ENCODE results near the gene DMAC1. TPM values are rescaled to one million over a fixed set of nuclear protein-coding genes. Genes with fewer than 3 reads are reported as not detected.

The DMAC1 gene
- total RNA-seq, 1 donor from 2014 or later = 15.8 TPM

DNA sequence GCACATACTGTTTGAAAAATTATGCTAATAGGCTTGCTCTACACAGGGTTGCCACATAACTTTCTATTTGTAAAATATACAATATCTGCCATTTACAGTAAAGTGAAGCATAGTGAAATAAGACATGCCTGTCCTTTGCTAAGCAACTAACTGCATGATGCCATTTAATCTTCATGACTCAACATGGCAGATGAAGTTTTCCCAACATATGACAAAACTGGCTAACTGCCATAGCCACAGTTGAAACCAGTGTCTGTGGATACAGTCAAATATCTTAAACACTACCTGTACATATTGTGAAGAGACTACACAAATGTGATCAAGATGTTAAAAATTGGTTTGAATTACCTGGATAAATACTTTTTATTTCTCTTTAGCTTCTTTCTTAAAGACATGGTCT lies 3.1 kb upstream of the DMAC1 start:
- no peak for TF ChIP-seq EZH2phosphoT487 (IDR thresholded peaks at IDR 0.05)
- TF ChIP-seq, protein P1, sequence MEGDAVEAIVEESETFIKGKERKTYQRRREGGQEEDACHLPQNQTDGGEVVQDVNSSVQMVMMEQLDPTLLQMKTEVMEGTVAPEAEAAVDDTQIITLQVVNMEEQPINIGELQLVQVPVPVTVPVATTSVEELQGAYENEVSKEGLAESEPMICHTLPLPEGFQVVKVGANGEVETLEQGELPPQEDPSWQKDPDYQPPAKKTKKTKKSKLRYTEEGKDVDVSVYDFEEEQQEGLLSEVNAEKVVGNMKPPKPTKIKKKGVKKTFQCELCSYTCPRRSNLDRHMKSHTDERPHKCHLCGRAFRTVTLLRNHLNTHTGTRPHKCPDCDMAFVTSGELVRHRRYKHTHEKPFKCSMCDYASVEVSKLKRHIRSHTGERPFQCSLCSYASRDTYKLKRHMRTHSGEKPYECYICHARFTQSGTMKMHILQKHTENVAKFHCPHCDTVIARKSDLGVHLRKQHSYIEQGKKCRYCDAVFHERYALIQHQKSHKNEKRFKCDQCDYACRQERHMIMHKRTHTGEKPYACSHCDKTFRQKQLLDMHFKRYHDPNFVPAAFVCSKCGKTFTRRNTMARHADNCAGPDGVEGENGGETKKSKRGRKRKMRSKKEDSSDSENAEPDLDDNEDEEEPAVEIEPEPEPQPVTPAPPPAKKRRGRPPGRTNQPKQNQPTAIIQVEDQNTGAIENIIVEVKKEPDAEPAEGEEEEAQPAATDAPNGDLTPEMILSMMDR (IDR thresholded peaks at IDR 0.05) = no peak
- TF ChIP-seq EZH2 (IDR thresholded peaks at IDR 0.05) = no peak
- peaks cover 12% of the 10 kb centered on the region for H3K27me3 ChIP-seq
- H3K79me2 ChIP-seq (ENCODE audit: low read depth) = peaks cover 17% of the 10 kb centered on the region
- H3K27ac ChIP-seq = no peak overlapping the region
- no peaks in the 10 kb centered on the region for H4K20me1 ChIP-seq (ENCODE audit: low read depth)
- H3F3A ChIP-seq (ENCODE audit: low read depth) = no peaks in the 10 kb centered on the region
- no peak overlapping the region for H3K9ac ChIP-seq
- Mint-ChIP-seq H3K27me3 (ENCODE audit: insufficient read depth, low read depth) (no peaks in the 10 kb centered on the region), H3K4me1 (peaks cover 9% of the 10 kb centered on the region), H3K27ac (no peak overlapping the region), H3K36me3 (peaks cover 3% of the 10 kb centered on the region), H3K4me3 (no peak overlapping the region), H3K9me3 (no peaks in the 10 kb centered on the region)
- DNase-seq (ENCODE audit: low spot score) = no peak
- peaks cover 5% of the 10 kb centered on the region for H3K4me1 ChIP-seq
- H3K4me2 ChIP-seq = no peak overlapping the region
- no peak overlapping the region for H2AFZ ChIP-seq (replicated peaks)
- no peak overlapping the region for H3K4me3 ChIP-seq
- H3K9me3 ChIP-seq (ENCODE audit: low read depth) = no peaks in the 10 kb centered on the region
- H3K36me3 ChIP-seq = no peaks in the 10 kb centered on the region

DNA sequence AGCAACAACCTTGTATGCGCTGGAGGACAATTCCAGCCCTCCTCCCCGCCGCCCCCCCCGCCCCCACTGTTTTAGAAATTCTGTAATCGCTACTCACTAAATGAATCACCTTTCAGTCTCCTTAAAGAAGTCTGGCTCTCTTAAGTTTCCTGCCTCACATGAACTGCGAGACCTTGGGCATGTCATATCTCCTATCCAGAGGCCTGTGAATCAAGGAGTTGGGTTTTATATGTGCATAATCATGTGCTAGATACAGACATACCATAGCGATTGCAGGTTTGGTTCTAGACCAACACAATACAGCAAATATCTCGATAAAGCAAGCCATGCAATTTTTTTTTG lies 337 bp upstream of the DMAC1 start:
- no peaks in the 10 kb centered on the region for H3K9me3 Mint-ChIP-seq
- H3K27me3 Mint-ChIP-seq (ENCODE audit: insufficient read depth, low read depth) = no peaks in the 10 kb centered on the region
- Histone ChIP-seq H3K27ac (no peak overlapping the region), H3K36me3 (no peaks in the 10 kb centered on the region), H3K27me3 (no peaks in the 10 kb centered on the region), H3F3A (ENCODE audit: low read depth) (no peaks in the 10 kb centered on the region), H3K4me2 (peak overlapping the region; percentile 92), H3K4me3 (peak overlapping the region; percentile 61), H3K79me2 (ENCODE audit: low read depth) (peaks cover 24% of the 10 kb centered on the region), H3K4me1 (peaks cover 5% of the 10 kb centered on the region), H3K9ac (no peak overlapping the region), H2AFZ (replicated peaks) (peak overlapping the region; percentile 88), H3K9me3 (ENCODE audit: low read depth) (no peaks in the 10 kb centered on the region), H4K20me1 (ENCODE audit: low read depth) (no peaks in the 10 kb centered on the region)
- H3K27ac Mint-ChIP-seq = peak overlapping the region; percentile 81
- peaks cover 9% of the 10 kb centered on the region for H3K4me1 Mint-ChIP-seq
- H3K4me3 Mint-ChIP-seq = peak overlapping the region; percentile 94
- TF ChIP-seq, protein P1 (IDR thresholded peaks at IDR 0.05) = no peak
- TF ChIP-seq EZH2phosphoT487 (IDR thresholded peaks at IDR 0.05) (no peak), EZH2 (IDR thresholded peaks at IDR 0.05) (no peak)
- peaks cover 7% of the 10 kb centered on the region for H3K36me3 Mint-ChIP-seq
- DNase-seq (ENCODE audit: low spot score) = no peak

DNA sequence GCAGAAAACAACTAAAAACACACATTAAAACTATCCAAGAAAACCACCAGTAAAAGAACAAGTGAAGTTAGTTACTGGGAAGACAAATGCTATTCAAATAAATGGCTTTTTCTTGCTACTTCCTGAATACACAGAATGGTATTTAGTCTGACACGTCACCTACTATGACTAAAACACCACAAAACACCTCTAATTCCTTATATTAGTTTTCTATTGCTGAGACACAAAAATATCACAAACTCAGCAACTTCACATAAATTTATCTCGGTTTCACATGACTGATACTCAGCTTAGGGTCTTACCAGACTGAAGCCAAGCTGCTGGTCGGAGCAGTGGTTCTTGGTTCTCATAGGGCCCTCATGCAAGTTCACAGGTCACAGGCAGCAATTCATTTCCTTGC lies 5.4 kb downstream of the DMAC1 start:
- TF ChIP-seq EZH2phosphoT487 (IDR thresholded peaks at IDR 0.05) = no peak
- TF ChIP-seq, protein P1 (IDR thresholded peaks at IDR 0.05) = no peak
- TF ChIP-seq EZH2 (IDR thresholded peaks at IDR 0.05) = no peak
- H3K4me2 ChIP-seq = no peak overlapping the region
- H3K27me3 ChIP-seq = no peaks in the 10 kb centered on the region
- no peaks in the 10 kb centered on the region for H3K27me3 Mint-ChIP-seq (ENCODE audit: insufficient read depth, low read depth)
- H3K36me3 ChIP-seq = no peaks in the 10 kb centered on the region
- H3K27ac Mint-ChIP-seq = no peak overlapping the region
- H4K20me1 ChIP-seq (ENCODE audit: low read depth) = no peaks in the 10 kb centered on the region
- peaks cover 21% of the 10 kb centered on the region for H3K79me2 ChIP-seq (ENCODE audit: low read depth)
- H2AFZ ChIP-seq (replicated peaks) = no peak overlapping the region
- no peak for DNase-seq (ENCODE audit: low spot score)
- no peaks in the 10 kb centered on the region for H3K9me3 Mint-ChIP-seq
- no peak overlapping the region for H3K27ac ChIP-seq
- H3K36me3 Mint-ChIP-seq = peaks cover 17% of the 10 kb centered on the region
- H3K4me1 ChIP-seq = peaks cover 5% of the 10 kb centered on the region
- no peak overlapping the region for H3K4me3 Mint-ChIP-seq
- H3F3A ChIP-seq (ENCODE audit: low read depth) = no peaks in the 10 kb centered on the region
- H3K4me1 Mint-ChIP-seq = peaks cover 9% of the 10 kb centered on the region
- H3K9ac ChIP-seq = no peak overlapping the region
- no peak overlapping the region for H3K4me3 ChIP-seq
- H3K9me3 ChIP-seq (ENCODE audit: low read depth) = no peaks in the 10 kb centered on the region
